GM18508 (cell line): ENCODE measurements around the gene HOXA7.

ENCODE experiments used
- ATAC-seq: cut with Tn5 transposase; IDR thresholded peaks from one replicate; pipeline ENCODE4 v1.9.1; 2021; ENCODE audit warnings: moderate number of reproducible peaks; ENCODE audit not compliant: insufficient read depth, unreplicated experiment

Gene HOXA7

GRCh38 chr7:27111042-27111750, 45.3 kb downstream of the HOXA7 start:
- ATAC-seq, result no peak

GRCh38 chr7:27110186-27111031, 46.1 kb downstream of the HOXA7 start:
- ATAC-seq, result no peak

- no peak for ATAC-seq
These were observed 46.8 kb downstream of the HOXA7 start for GRCh38 chr7:27109466-27110185.

DNA sequence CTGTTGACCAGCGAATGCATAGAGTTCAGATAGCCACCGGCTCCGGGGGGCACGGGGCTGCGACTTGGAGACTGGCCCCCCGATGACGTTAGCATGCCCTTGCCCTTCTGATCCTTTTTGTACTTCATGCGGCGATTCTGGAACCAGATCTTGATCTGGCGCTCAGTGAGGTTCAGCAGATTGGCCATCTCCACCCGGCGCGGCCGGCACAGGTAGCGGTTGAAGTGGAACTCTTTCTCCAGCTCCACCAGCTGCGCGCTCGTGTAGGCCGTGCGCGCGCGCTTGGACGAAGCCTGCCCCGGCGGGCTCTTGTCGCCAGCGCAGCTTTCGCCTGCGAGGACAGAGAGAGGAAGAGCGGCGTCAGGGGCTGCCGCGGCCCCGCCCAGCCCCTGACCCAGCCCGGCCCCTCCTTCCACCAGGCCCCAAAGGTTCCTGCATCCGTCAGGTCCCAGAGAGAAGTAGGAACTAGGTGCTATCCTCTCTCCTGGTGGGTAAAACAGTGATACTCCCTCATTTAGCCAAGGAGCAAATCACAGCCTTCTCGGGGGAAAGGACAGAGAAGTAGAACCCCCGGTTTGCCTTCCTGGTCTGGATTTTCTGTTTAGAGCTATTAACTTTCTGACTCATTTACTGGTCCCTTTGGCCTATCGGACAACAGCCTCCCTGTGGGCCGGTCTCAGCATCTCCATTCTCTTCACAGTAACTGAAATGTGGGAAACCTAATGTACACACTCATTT, 47.9 kb downstream of the HOXA7 start:
- no peak for ATAC-seq

DNA sequence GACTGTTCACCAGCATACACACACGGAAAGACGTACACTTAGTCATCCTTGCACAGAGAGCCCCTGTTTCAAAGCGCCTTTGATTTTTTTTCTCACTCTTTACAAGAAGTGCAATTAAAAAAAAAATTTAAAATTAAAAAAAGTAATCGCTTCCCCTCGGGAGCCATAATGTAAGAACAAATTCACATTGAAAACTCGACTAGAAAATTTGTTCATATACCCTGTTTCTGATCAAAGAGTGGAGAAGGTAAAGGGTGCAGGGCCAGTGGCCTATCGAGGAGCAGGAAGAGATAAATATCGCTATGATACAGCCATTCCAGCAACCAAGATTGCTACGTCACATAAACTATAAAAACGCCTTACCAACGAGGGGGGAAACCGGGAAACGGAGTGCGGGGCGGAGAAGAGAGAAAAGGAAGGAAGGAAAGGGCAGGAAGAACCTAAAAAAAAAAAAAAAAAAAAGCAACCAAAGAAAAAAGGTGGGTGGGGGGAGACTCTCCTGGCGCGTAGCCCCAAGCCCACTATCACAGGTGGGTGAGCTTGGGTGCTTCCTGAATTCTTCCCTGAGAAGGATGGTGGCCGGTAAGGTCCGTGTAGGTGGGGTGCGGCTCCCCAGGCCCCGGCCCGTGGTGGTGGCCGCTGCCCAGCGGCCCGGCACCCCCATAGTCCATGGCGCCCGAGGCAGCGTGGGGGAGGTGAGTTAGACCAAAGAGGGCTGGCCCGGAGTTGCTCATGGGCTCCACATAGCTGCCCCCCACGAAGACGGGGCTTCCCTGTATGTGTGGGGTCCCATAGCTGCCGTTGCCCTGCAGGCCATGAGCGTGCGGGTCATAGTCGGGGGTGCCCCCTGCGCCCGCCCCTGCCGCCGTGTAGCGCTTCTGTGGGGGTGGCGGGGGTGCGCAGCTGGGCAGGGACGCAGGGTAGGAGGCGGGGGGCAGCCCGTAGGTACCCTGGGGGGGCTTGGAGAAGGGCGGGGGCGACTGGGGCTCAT, 48.8 kb downstream of the HOXA7 start:
- ATAC-seq, result no peak

DNA sequence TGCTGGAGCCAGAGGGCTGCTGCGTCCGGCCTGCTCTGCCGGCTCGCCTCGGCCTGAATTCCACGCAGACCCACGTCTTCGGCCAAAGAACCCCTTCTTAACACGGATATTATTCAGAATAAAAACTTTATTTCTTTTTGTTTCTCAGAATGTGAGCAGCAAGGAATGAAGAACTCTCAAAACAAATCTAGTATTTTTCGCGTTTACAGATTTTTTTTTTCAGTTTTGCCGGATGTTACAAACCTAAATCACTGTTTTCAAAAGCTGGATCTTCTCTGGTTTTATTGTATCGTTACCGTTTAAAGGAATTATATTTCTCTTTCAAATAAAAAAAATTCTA, 49.6 kb downstream of the HOXA7 start:
- no peak for ATAC-seq

- ATAC-seq, result no peak
These were observed 50.1 kb downstream of the HOXA7 start for GRCh38 chr7:27106181-27106900.

DNA sequence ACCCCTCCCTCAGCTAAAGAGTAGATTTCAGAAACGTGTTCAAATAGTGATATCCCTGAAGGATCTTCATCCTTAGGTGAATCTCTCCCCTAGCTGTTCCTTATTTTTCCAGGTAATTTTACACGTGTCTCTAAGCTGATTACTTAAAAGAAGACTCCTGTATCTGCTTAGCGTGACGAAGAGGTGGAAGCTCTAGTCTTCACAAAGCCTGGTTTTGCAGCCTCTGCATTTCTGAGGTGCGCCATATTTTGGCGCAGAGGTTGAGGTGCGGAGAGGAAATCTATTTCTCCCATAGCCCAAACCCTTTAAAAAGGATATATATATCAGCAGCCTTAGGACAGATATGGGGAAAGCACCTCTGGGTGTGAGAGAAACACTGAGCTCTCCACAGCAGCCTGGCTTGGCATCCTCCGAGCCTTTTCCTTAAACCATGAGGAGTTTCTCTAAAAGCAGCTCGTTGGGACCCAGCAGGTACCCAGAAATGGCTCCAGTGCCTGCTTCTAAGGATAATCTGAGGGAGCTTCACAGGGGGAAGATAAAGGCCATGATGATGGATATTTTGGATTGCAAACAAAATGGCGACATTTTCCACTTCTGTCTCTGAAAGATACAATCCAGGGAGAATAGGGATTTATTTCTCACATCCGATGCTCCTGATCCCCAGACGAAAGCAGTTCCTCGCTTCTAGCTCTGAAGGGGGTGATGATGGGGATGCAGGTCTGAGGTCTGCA, 51.0 kb downstream of the HOXA7 start:
- no peak for ATAC-seq

DNA sequence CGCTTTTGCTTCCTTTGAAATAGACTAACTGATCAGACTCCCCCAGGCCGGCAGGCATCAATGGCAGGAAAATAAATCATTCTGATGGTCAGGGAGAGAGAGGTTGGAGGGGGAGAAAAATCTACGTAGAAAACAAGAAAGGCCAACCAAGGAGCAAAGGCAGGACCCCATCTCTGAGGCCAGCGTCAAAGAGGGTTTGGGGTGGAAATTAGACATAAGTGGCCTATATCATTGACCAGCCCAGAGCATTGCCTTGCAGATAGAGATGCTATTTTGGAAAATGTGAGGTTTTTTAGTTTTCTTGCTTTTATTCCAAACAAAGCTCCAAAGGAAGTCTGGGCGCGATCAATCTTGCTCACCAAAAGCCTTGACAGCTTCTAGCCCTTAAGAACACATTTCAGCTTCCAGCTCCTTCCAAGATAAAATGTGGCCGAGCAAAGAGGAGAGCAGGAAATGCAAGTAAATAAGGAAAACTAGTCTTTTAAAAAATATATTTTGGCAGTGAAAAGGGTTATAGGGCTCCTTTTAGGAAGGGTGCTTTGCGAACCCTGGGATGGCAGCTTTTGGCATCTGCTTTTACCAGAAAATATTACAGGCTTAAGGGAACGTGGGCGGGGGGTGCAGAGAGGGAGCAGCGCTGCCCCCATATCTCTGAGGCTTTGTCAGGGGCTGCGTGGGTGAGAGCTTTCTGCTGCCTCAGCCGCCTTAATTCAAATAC, 52.0 kb downstream of the HOXA7 start:
- no peak for ATAC-seq
